NCI-H1694 (cell line): ENCODE measurements around the gene PIK3C2G.

Experiments used
- DNase-seq: peaks from one replicate; lab custom pipeline; 2025; lab: John Stamatoyannopoulos, UW

The PIK3C2G gene

DNA sequence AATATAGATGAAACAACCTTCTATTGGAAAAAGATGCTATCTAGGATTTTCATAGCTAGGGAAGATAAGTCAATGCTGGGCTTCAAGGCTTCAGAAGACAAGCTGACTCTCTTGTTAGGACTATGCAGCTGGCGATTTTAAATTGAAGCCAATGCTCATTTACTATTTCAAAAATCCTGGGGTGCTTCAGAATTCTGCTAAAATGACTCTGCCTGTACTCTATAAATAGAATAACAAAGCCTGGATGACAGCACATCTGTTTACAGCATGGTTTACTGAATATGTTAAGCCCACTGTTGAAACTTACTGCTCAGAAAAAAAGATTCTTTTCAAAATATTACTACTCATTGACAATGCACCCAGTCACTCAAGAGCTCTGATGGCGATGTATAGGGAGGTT lies 155.1 kb downstream of the PIK3C2G start:
- DNase-seq: no peak

GRCh38 chr12:18419311-18419710 lies 158.0 kb downstream of the PIK3C2G start:
- no peak for DNase-seq

- no peak for DNase-seq
These were observed 160.5 kb downstream of the PIK3C2G start for GRCh38 chr12:18421867-18422266.

- DNase-seq: no peak
These were observed 161.6 kb downstream of the PIK3C2G start for GRCh38 chr12:18422871-18423270.

GRCh38 chr12:18424857-18425256 lies 163.5 kb downstream of the PIK3C2G start:
- no peak for DNase-seq

GRCh38 chr12:18427520-18427919 lies 166.2 kb downstream of the PIK3C2G start:
- DNase-seq: no peak

- no peak for DNase-seq
These were observed 167.1 kb downstream of the PIK3C2G start for GRCh38 chr12:18428416-18428815.

GRCh38 chr12:18429366-18429765 lies 168.0 kb downstream of the PIK3C2G start:
- no peak for DNase-seq

DNA sequence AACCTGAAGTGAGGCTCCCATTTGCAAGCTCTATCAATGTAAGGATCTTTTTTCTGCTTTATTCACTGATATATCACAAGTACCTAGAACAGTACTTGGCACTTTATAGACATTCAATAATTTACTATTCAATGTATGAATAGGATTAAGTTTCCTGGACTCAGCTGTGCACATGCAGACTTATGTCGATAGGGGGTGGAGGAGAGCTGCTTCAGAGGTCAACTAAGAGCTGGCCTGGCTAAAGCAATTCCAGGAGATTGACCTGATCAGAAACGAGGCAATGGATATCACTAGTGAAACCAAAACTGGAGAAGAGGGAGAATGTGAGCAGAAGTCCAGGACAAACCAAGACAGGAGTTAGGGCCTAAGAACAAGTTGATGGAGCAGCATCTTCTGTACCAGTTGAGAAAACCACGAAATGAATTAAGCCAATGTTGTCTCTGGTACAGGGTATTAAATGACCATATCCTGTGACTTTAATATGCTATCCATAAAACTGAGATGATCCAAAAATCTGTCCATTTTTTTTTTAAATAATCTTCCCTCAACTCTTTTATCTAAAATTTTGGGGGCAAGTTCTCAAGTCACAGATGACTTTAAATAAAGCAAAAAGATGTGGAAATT lies 169.2 kb downstream of the PIK3C2G start:
- DNase-seq: peak; percentile 9

DNA sequence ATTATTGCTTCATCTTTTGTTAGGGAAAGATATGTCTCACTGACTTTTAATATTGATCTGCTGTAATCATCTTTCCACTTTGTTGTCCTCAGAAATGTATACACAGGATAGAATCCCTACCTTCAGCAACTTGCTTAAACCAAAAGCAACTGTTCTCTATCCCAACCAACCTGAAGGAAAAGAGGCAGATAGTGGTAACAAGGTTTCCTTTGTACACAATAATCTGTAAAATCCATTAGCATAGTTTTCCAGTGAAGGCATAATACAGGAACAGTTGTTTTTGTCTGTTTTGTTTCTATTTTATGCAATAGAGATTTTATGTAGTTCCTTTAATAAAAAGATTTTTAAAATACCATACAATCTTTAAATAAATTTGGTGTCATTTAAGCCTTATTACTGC lies 170.5 kb downstream of the PIK3C2G start:
- no peak for DNase-seq

GRCh38 chr12:18432206-18432605 lies 170.9 kb downstream of the PIK3C2G start:
- DNase-seq: no peak

DNA sequence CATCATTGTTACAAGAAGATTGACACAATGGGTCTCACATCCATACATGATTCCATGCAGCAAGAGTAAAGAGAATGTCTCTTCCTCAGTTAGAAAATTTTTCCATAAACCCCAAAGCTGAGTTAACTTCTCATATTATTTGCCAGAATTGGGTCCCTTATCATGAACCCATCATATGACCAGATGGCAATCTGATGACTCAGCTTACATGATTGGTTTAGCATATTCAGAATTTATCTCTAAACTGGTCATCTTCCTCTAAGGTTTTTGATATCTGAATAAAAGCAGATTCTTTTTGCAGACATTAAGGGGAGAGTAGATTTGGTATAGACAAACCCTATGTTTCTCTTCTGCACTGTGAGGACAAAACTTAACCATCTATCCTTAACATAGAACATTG lies 174.9 kb downstream of the PIK3C2G start:
- no peak for DNase-seq

DNA sequence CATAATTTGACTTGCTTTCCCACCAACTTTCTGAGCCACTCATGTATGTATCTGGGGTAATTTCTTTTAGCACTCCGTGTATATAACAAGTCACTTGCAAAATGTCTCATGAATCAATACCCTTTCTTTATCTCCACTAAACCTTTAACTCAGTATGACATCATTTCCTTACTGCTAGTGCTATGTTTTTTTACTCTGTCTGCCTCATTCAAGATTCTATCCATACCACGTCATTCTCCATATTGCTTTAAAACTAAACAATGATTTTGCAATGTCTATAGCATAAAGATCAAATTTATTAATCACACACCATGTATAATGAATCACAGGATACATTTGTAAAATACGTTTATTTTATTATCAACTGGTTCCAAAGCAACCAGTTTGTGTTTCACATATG lies 178.2 kb downstream of the PIK3C2G start:
- DNase-seq: no peak

DNA sequence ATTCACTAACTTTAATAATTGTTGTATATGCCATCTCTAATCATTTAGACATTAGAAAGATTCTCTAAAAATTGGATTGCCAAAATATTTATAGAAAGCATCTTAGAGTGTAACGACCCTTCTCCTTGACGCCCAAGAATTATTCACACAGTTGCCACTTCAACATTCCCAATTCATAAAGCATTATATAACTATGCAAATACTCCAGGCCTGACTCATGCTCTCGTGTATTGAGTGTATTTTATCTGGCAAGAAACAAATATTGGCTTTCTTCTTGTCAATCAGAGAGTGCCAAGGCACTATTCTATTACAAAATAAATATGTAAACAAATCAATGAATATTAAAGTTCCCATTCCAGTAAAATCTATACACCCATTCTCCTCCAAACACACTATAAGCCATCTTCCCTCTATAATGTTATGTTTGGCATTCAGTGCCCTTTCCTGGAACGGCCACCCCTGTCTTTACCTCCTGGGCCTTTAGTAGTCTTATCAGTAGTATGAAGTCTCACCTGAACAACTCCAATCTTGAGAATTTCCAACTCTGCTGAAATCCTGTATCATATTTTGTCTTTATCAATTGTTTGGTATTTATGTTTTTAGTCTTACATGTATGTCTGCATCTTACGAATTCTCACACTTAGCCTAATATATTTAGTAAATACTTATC lies 182.6 kb downstream of the PIK3C2G start:
- DNase-seq: no peak

GRCh38 chr12:18446061-18446644 lies 184.8 kb downstream of the PIK3C2G start:
- DNase-seq: no peak

GRCh38 chr12:18454330-18454729 lies 193.0 kb downstream of the PIK3C2G start:
- DNase-seq: no peak

DNA sequence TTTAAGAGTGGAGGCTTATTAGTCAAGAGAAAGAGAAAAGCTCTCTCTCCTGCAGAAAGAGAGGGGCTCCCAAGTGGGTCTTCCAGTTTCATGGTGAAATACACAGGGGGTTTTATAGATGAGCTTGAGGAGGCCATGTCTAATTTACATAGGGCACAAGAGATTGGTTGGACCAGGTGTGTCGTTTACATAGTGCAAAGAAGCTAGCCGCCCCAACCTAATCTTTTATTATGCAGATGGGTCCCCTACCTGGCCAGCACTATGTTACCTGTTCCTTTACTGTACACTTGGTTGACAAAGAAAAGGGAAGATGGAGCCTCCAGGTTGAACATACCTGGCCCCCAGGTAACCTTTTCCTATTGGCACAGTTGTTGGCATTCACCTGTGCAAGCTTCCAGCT lies 195.0 kb downstream of the PIK3C2G start:
- DNase-seq: no peak

GRCh38 chr12:18457362-18457761 lies 196.0 kb downstream of the PIK3C2G start:
- DNase-seq: no peak

GRCh38 chr12:18461758-18462157 lies 200.4 kb downstream of the PIK3C2G start:
- no peak for DNase-seq

- no peak for DNase-seq
These were observed 201.1 kb downstream of the PIK3C2G start for GRCh38 chr12:18462442-18462841.

GRCh38 chr12:18467620-18468245 lies 206.4 kb downstream of the PIK3C2G start:
- no peak for DNase-seq

GRCh38 chr12:18468246-18469075 lies 207.1 kb downstream of the PIK3C2G start:
- DNase-seq: no peak
